ENCODE data around the gene CBLIF.
A peak's percentile ranks its signal among the peaks of the same experiment; 100 is the strongest.
"Not testable (repeated sequence)": the region's sequence is repeated elsewhere in the genome, so short reads cannot be mapped to it uniquely, and the experiment has no call there.

The CBLIF gene

GRCh38 chr11:59846556-59846955 is 1.3 kb upstream of the CBLIF start:
- DNase-seq, result no peak

GRCh38 chr11:59842316-59842715 is 3.0 kb downstream of the CBLIF start:
- DNase-seq, result no peak

GRCh38 chr11:59841514-59841913 is 3.8 kb downstream of the CBLIF start:
- DNase-seq, result no peak

- DNase-seq, result no peak
These were observed 5.7 kb downstream of the CBLIF start for GRCh38 chr11:59839615-59840014.

DNA sequence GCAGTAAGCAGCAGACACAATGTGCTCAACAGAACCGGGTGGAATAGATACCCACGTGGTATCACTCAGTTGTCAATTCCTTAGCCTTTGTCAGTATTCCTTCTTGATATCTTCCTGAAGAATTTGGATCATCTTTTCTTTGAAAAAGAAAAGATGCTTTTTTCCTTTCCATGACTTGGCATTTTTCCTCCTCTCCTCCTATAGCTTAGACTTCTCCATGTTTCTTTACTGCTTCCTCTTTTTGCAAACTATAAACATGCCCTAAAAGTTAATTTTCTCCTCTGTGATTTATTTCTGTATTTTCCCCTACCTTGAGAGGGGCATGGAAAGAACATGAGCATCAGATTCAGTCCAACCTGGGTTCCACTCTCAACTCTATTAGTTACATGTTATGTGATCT is 11.7 kb downstream of the CBLIF start:
- no peak for DNase-seq

DNA sequence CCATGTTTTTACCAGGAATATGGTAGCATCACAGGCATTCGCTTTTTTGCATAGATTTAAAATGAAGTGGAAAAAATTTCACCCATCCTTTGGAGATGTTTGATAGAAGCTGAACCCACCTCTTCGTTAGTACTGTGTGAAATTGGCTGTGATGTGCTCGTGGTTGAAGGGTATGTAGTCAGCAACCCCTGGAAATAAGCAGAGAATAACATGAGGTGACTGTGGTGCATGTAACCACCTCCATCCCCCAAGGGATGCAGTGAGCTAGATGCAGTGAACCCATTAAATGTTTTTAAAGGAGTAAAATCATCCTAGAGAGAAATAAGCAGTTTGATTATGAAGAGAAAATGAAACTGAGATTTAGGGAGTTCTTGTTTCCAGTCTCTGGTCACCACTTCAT is 15.9 kb downstream of the CBLIF start:
- DNase-seq, result no peak

- DNase-seq, result no peak
These were observed 22.2 kb downstream of the CBLIF start for GRCh38 chr11:59822989-59823566.

DNA sequence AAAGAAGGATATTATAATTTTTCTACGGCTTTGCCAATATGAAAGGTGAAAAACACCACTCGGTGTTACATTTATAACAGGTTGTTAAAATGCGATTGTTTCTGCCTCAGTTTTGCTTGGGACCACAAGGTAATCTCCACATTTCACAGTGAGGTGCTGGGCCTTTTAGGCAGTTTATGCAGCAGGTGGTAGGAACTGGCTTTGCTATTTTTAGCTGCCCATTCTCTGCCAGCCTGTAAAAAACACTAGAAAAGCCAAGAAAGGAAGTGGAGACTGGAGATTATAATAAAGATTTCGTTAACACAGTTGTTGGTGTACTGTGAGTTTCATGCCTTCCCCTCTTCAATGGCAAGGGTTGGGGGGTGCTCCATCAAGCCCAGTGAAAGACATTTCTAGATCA is 26.7 kb downstream of the CBLIF start:
- DNase-seq, result no peak

- not testable (repeated sequence) for DNase-seq
These were observed 28.9 kb downstream of the CBLIF start for GRCh38 chr11:59816434-59816833.

DNA sequence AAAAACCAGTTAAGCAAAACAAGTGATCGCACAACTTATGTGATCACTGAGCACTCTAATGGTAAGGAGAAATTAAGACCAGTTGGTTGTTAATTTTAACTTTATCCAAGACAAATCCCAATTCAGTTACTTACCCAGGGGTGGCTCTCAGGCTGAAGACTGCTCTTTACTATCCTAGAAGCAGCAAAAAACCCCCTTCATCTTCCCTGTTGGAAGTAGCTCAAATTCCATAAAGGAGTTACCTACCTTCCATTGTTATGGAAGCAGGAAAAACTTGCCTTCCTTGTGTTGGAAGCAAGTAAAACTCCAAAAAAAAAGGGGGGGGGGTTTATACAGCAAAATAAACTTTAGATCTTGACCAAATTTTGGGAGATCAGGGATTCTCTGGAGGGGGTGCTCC is 29.5 kb downstream of the CBLIF start:
- DNase-seq, result no peak

- no peak for DNase-seq
These were observed 31.3 kb downstream of the CBLIF start for GRCh38 chr11:59814021-59814420.

DNA sequence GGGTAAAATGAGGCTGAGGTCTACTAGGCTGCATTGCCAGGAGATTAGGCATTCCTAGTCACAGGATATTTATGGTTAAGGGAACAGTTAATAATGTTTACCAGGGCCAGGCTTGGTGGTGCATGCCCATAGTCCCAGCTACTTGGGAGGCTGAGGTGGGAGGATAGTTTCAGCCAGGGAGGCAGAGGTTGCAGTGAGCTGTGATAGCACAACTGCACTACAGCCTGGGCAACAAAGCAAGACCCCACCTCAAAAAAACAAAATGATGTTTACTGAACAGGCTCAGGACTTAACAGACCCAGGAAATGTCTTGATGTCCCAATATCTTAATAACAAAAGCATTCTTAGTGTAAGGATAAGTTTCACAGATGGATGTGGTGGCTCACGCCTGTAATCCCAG is 31.9 kb downstream of the CBLIF start:
- no peak for DNase-seq

DNA sequence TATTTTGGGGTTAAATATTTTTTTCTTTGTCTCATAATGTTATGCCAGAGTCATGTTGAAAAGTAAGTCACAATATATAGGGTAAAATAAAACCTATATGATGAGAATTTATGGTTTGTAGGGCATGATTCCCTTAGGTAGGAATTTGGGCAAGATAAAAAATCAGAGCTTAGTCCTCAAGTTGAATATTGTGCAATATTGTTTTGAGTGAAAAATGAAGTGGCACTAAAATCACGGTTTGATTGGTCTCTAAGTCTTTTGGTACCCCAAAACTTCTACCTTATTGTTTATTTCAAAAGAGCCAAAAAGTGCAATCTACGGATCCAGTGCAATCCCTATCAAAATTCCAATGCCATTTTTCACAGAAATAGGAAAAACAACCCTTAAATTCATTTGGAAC is 33.1 kb downstream of the CBLIF start:
- DNase-seq, result no peak

DNA sequence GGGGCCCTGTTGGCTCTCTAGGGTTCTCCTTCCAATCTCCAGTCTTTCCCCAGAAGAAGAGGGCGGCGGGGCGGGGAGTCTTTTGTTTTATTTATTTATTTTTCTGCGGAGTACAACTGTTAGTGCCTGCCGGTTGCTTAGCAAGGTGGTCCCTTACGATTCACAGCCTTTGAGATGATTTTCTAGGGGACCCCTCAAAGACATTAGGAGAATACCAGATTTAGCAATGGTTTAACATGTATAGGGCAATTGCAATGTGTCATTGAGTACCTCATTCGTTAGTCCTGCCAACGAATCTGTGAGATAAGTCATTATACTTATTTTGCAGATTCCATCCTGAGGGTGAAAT is 34.4 kb downstream of the CBLIF start:
- no peak for DNase-seq

- peak; percentile 86 for DNase-seq
These were observed 34.9 kb downstream of the CBLIF start, which contains the start of gene MRPL16 for GRCh38 chr11:59810189-59810910. MRPL16 (minus strand) TSS chr11:59810778; CDS start chr11:59810658, 120 bp downstream.

- no peak for DNase-seq
These were observed 38.2 kb downstream of the CBLIF start for GRCh38 chr11:59807047-59807610.

GRCh38 chr11:59804061-59804460 is 41.2 kb downstream of the CBLIF start:
- DNase-seq, result no peak

GRCh38 chr11:59802639-59803176 is 42.6 kb downstream of the CBLIF start:
- no peak for DNase-seq

- no peak for DNase-seq
These were observed 43.2 kb downstream of the CBLIF start for GRCh38 chr11:59801981-59802638.

GRCh38 chr11:59801160-59801706 is 44.1 kb downstream of the CBLIF start:
- no peak for DNase-seq

DNA sequence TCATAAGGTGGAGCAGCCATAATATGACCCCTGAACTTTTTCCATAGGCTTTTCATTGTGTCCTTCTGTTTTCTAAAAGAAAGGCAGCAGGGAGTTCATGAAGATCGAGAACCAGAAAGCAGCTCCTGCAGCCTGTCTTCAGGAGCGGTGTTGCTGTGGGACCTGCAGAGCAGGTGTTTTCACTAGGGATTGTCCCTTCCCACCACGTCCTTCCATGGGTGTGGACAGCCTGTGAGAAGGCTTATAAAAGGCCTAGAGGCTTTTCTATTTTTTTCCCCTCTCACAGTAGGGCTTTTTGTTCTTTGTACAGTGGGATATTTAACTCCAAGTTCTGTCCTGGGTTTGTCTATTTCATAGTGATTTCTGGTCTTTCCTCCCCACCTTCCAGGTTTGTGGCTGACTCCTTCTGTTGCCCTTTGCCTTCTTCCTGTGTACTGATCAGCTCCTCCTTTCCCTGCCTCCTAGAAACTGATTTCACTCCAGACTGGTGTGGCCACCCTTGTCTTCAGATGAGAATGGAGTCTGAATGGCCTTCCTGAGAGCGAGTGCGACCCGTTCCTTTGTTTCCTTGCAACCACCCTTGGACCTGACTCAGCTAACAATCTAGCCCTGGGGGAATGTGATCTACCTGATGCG is 44.8 kb downstream of the CBLIF start:
- DNase-seq, result no peak

DNA sequence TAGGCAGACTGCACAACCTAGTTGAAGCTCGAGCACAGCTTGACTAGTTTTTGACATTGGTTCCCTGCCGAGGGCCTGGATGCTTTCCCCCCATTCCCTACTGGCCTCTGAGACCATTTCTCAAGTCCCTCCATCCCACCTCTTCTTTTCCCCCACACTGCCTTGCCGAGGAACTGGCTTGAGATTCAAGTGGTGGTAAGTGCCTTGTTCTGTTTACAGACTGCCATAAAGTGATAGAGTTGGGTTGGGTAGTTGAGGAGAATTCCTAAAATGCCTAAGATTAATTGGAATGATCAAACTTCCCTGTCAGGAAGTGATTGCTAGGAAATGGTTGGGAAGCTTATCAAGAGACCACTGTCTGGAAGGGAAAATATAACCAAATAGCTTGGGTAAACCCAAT is 50.9 kb downstream of the CBLIF start:
- DNase-seq, result no peak

DNA sequence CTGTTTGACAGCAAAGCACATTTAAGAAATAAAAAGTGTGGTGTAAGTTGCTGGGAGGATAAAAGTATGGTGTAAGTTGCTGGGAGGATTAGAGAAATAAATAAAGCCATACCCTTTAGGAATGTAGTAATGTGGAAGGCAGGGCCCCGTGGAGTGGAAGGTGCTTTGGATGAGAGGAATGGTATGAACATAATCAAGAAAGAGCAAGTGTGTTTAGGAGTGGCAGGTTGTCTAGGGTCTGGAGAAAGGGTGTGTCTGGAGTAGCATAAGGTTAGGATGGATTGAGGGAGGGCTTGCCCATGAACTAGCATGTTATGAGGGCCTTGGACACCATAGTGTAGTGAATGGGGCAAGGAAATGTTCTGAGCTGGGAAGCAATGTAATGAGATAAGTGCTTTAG is 52.8 kb downstream of the CBLIF start:
- no peak for DNase-seq
